B cell (primary cell): ENCODE data around the gene CCM2.

ENCODE experiments used
- EZH2 ChIP-seq: IDR thresholded peaks from 2 replicates; pipeline ENCODE4 v1.6.1; 2012; ENCODE audit warnings: borderline replicate concordance, low read depth, mild to moderate bottlenecking, moderate library complexity, low read length; ENCODE audit not compliant: insufficient read depth, poor library complexity, severe bottlenecking
- TF ChIP-seq, protein P1 (sequence below): fragments of 200-600 bp; IDR thresholded peaks from one replicate; pipeline ENCODE4 v1.8.0; 2022; ENCODE audit warnings: antibody characterized with exemption, mild to moderate bottlenecking

DNA sequence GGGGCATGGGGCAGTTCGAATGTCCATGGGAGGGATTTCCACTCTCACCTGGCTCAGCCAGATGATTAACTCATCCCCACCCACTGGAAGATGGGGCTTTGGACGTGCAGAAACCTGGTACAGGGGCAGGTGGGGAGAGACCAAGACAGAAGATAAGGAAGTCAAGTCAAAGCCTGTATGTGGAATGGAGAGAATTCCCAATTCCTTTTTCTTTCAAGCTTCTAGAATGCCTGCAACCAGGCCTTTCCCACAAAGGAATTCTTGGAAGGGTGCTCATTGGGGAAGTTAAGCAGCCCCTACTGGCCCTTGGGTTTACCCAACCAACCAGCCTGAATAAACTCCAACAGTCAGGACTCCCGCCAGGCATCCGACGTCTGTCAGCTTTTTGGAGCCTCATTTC lies 39.1 kb downstream of the CCM2 start:
- TF ChIP-seq, protein P1, sequence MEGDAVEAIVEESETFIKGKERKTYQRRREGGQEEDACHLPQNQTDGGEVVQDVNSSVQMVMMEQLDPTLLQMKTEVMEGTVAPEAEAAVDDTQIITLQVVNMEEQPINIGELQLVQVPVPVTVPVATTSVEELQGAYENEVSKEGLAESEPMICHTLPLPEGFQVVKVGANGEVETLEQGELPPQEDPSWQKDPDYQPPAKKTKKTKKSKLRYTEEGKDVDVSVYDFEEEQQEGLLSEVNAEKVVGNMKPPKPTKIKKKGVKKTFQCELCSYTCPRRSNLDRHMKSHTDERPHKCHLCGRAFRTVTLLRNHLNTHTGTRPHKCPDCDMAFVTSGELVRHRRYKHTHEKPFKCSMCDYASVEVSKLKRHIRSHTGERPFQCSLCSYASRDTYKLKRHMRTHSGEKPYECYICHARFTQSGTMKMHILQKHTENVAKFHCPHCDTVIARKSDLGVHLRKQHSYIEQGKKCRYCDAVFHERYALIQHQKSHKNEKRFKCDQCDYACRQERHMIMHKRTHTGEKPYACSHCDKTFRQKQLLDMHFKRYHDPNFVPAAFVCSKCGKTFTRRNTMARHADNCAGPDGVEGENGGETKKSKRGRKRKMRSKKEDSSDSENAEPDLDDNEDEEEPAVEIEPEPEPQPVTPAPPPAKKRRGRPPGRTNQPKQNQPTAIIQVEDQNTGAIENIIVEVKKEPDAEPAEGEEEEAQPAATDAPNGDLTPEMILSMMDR: no peak
- no peak for TF ChIP-seq EZH2
